BJ (cell line): ENCODE data around the gene TOMM20. TPM values are rescaled to one million over a fixed set of nuclear protein-coding genes. Genes with fewer than 3 reads are reported as not detected.
"Not testable (repeated sequence)": the region's sequence is repeated elsewhere in the genome, so short reads cannot be mapped to it uniquely, and the experiment has no call there.

Experiments
- CTCF ChIA-PET: fragments of 350-600 bp; formaldehyde crosslinking; extraction: SDS; loops from one replicate; lab custom pipeline; 2021; ENCODE audit warnings: antibody characterized with exemption, inconsistent platforms; lab: Yijun Ruan, JAX
- POLR2A ChIA-PET: fragments of 300-600 bp; sonication (Branson Sonifier 250); formaldehyde crosslinking; extraction: SDS; loops from one replicate; lab custom pipeline; 2021; ENCODE audit warnings: antibody characterized with exemption; lab: Charles Lee
- DNase-seq: peaks from one replicate; pipeline ENCODE4 v3.0.0-alpha.2; 2011; ENCODE audit warnings: low read depth
- H3K27me3 ChIP-seq: 2 replicates; pipeline ENCODE4 v1.6.0; 2011; ENCODE audit warnings: low read length; ENCODE audit not compliant: control insufficient read depth, insufficient read depth
- H3K36me3 ChIP-seq: 2 replicates; pipeline ENCODE4 v1.5.1; 2011; ENCODE audit warnings: low read length; ENCODE audit not compliant: control insufficient read depth, insufficient read depth
- H3K4me3 ChIP-seq: 2 replicates; pipeline ENCODE4 v1.5.1; 2011; ENCODE audit warnings: low read depth, mild to moderate bottlenecking, control low read depth, low read length
- CTCF ChIP-seq: IDR thresholded peaks from 2 replicates; pipeline ENCODE4 v1.5.1; 2011; ENCODE audit warnings: low read depth, mild to moderate bottlenecking, control low read depth, inconsistent platforms, low read length, moderate library complexity; ENCODE audit not compliant: insufficient read depth
- polyA plus RNA-seq: library from polyadenylated mRNA; depleted of rRNA; stranded (reverse); fragments of >200 nt; gene quantifications from 2 replicates; pipeline ENCODE4 v1.2.3, GENCODE V29; 2011

Gene TOMM20
- polyA plus RNA-seq, 1 experiment, result 56.8 TPM

DNA sequence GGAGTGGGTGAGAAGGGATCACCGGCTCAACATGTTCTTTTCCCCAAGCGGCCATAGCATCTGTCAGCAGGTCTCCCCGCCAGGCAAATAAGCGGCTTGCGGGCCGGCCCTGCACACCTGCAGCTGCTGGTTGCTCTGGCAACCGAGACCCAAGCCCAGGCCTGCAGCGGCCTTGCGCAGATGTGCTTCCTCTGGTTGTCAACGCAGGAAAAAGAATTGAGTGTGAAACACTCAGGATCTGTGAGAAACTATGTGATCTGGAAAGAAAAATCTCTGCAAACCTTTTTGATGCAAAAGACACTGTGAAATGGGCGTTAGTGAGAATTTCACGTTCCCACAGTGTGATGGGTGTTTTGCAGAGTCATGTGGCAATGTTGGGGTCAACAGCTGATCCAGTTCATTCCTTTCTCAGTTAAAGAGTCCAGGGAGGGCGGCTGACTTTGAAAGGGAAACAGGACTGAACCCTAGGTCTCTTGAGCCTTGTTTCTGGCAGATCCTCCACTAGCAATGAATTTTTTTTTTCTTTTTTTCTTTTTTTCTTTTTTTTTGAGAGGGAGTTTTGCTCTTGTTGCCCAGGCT is 28.4 kb downstream of the TOMM20 start:
- Histone ChIP-seq H3K4me3 (no peak overlapping the region), H3K27me3 (no peaks in the 10 kb centered on the region), H3K36me3 (no peaks in the 10 kb centered on the region)
- ChIA-PET CTCF (interaction anchor here (2.5 kb wide), 1 partner anchor 9 kb away, joined by 8 read pairs; no protein-coding TSS in a partner anchor), POLR2A (no interaction called here)
- TF ChIP-seq CTCF, result no peak
- no peak for DNase-seq

DNA sequence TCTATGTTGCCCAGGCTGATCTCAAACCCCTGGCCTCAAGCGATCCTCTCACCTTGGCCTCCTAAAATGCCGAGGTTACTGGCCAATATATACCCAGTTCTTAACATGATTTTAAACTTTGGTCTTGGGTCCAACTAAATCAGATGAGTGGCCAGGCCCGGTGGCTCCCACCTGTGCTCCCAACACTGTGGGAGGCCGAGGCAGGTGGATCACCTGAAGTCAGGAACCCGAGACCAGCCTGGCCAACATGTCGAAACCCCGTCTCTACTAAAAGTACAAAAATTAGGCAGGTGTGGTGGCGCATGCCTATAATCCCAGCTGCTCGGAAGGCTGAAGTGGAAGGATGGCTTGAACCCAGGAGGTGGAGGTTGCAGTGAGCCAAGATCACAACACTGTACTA is 29.6 kb downstream of the TOMM20 start:
- ChIA-PET CTCF (no interaction called here), POLR2A (no interaction called here)
- TF ChIP-seq CTCF, result no peak
- Histone ChIP-seq H3K36me3 (no peaks in the 10 kb centered on the region), H3K27me3 (no peaks in the 10 kb centered on the region), H3K4me3 (no peak overlapping the region)
- DNase-seq, result no peak

DNA sequence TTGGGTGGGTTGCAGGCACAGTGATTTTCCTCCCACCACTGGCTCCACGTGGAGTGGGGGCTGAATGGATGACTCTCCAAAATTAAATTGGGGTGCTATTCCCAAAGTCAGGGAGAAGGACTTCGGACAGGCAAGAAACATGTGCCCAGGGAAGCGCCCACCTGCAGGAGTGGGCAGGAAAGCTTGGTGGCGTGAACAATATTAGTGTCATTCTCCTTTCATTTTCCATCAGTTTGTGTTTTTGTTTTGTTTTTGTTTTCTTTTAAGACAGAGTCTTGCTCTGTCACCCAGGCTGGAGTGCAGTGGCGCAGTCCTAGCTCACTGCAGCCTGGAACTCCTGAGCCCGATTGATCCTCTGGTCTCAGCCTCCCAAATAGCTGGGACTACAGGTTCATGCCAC is 30.1 kb downstream of the TOMM20 start:
- no peaks in the 10 kb centered on the region for H3K36me3 ChIP-seq
- CTCF ChIA-PET, result no interaction called here
- POLR2A ChIA-PET, result no interaction called here
- DNase-seq, result no peak
- no peak overlapping the region for H3K4me3 ChIP-seq
- no peaks in the 10 kb centered on the region for H3K27me3 ChIP-seq
- no peak for TF ChIP-seq CTCF

DNA sequence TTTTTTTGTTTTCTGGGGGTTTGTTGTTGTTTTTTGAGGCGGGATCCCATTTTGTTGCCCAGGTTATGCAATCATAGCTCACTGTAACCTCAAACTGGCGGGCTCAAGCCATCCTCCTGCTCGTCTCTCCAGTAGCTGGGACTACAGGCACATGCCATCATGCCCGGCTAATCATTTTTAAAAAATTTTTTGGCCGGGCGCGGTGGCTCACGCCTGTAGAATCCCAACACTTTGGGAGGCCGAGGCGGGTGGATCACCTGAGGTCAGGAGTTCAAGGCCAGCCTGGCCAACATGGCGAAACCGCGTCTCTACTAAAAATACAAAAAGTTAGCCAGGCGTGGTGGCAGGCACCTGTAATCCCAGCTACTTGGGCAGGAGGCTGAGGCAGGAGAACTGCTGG is 31.1 kb downstream of the TOMM20 start:
- H3K27me3 ChIP-seq, H3K4me3 ChIP-seq, H3K36me3 ChIP-seq, DNase-seq, POLR2A ChIA-PET: not testable (repeated sequence)
- CTCF ChIA-PET, result interaction anchor here (0.9 kb wide), 1 partner anchor 319 kb away, joined by 3 read pairs; no protein-coding TSS in a partner anchor

DNA sequence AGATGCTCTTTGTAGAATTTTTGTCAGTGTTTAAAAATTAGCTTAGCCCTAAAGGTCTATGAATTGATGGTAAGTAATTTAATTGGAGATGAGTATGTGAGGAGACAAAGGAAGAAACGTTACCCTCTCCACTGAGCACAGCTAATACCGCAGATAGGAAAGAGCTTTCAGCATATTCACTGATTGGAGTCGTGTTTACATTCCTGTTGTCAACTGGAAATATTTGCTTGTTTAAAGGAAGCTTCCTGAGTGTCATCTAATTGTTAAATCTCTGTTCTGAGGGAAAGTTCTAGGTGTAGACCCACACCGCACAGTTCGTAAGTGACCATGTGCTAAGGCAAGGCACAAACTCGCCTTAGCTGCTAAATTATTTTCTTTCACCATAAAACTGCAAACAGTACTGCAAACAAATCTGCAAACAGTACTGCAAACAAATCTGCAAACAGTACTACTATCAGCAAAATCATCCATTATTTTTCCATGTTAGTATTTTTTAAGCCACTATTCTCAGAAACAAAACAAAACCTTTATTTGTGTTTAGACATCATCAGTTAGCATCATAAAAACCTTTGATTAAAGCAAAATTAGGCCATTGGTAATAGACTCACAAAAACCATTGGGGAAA is 32.6 kb downstream of the TOMM20 start:
- no peaks in the 10 kb centered on the region for H3K36me3 ChIP-seq
- no peaks in the 10 kb centered on the region for H3K27me3 ChIP-seq
- no peak for DNase-seq
- TF ChIP-seq CTCF, result no peak
- ChIA-PET CTCF (interaction anchor here (1.1 to 1.3 kb wide), 5 partner anchors 9 to 609 kb away, joined by 3 to 7 read pairs (median 6); no protein-coding TSS in a partner anchor), POLR2A (interaction anchor here (0.7 kb wide), 1 partner anchor 165 kb away, joined by 3 read pairs; no protein-coding TSS in a partner anchor)
- H3K4me3 ChIP-seq, result no peak overlapping the region
